Nephron progenitor cell (in vitro differentiated cells): ENCODE measurements around the gene CACNA1C.

Experiments
- DNase-seq: peaks from one replicate; pipeline ENCODE4 v3.0.0; 2021
- H3K27ac Mint-ChIP-seq: 2 replicates; pipeline ENCODE4 v1.8.0; 2021; ENCODE audit warnings: mild to moderate bottlenecking, moderate library complexity, mixed read lengths
- H3K27me3 Mint-ChIP-seq: 2 replicates; pipeline ENCODE4 v1.8.0; 2021; ENCODE audit warnings: mild to moderate bottlenecking, low read depth, mixed read lengths; ENCODE audit not compliant: poor library complexity
- H3K36me3 Mint-ChIP-seq: 2 replicates; pipeline ENCODE4 v1.8.0; 2021; ENCODE audit warnings: low read depth, mixed read lengths
- H3K4me1 Mint-ChIP-seq: 2 replicates; pipeline ENCODE4 v1.8.0; 2021; ENCODE audit warnings: mixed read lengths
- H3K4me3 Mint-ChIP-seq: 2 replicates; pipeline ENCODE4 v1.8.0; 2021; ENCODE audit warnings: mild to moderate bottlenecking, moderate library complexity, mixed read lengths
- H3K9me3 Mint-ChIP-seq: 2 replicates; pipeline ENCODE4 v1.8.0; 2021; ENCODE audit warnings: mild to moderate bottlenecking, moderate library complexity, mixed read lengths
- TF ChIP-seq, protein P1 (sequence below): fragments of 200-600 bp; sonication (generic); IDR thresholded peaks from 2 replicates; pipeline ENCODE4 v1.5.0; 2021; ENCODE audit warnings: antibody characterized with exemption

The CACNA1C gene

DNA sequence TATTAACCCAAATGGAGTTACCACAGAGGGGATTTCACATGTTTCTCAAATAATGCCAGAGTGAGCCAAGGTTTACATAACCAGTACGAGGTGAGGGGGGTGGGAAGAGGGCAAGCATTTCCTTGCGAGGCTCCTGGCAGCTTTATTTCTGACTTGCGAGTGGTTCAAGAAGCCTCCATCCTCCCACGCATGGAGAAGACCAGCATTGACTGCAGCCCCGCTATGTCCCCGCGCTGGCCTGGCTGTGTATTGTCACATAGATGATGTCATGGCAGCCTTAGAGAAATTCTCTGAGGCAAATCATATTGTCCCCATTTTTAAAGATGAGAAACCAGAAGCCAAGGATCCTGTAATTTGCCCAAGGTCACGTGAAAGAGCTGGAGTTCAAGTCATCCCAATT, 188.2 kb downstream of the CACNA1C start:
- TF ChIP-seq, protein P1, sequence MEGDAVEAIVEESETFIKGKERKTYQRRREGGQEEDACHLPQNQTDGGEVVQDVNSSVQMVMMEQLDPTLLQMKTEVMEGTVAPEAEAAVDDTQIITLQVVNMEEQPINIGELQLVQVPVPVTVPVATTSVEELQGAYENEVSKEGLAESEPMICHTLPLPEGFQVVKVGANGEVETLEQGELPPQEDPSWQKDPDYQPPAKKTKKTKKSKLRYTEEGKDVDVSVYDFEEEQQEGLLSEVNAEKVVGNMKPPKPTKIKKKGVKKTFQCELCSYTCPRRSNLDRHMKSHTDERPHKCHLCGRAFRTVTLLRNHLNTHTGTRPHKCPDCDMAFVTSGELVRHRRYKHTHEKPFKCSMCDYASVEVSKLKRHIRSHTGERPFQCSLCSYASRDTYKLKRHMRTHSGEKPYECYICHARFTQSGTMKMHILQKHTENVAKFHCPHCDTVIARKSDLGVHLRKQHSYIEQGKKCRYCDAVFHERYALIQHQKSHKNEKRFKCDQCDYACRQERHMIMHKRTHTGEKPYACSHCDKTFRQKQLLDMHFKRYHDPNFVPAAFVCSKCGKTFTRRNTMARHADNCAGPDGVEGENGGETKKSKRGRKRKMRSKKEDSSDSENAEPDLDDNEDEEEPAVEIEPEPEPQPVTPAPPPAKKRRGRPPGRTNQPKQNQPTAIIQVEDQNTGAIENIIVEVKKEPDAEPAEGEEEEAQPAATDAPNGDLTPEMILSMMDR, result no peak
- Mint-ChIP-seq H3K4me1 (peaks cover 45% of the 10 kb centered on the region), H3K27me3 (peaks cover 46% of the 10 kb centered on the region), H3K4me3 (no peak overlapping the region), H3K27ac (no peak overlapping the region), H3K36me3 (no peaks in the 10 kb centered on the region), H3K9me3 (no peaks in the 10 kb centered on the region)
- no peak for DNase-seq

DNA sequence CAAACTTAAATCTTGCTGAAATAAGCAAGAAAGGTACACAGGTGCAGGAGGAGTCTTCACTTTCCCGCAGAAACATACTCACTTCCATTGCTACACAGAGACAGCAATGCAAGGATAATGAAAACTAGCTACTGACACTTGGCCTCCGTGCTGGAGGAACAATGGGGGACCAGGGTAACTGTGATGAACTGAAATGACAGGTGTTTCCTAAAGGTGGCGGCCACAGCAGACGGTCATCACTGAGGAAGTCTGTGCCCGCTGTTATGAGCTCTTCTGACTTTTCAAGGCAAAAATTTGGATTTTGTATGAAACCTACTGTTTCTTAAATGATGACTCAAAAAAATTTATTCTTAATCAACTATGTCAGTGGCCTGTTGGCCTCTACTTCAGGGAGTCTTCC, 189.4 kb downstream of the CACNA1C start:
- H3K27me3 Mint-ChIP-seq, result peaks cover 43% of the 10 kb centered on the region
- no peak overlapping the region for H3K27ac Mint-ChIP-seq

GRCh38 chr12:2242816-2243215, 190.0 kb downstream of the CACNA1C start:
- Mint-ChIP-seq H3K27ac (no peak overlapping the region), H3K27me3 (peaks cover 43% of the 10 kb centered on the region), H3K4me3 (no peak overlapping the region), H3K4me1 (peaks cover 45% of the 10 kb centered on the region), H3K9me3 (no peaks in the 10 kb centered on the region), H3K36me3 (no peaks in the 10 kb centered on the region)
- no peak for DNase-seq
- TF ChIP-seq, protein P1, result no peak

More for the DNA sequence above, 189.4 kb downstream of the CACNA1C start:
- no peak for DNase-seq
- Mint-ChIP-seq H3K4me3 (no peak overlapping the region), H3K36me3 (no peaks in the 10 kb centered on the region), H3K9me3 (no peaks in the 10 kb centered on the region), H3K4me1 (peaks cover 45% of the 10 kb centered on the region)
- TF ChIP-seq, protein P1, result no peak

GRCh38 chr12:2243275-2243674, 190.5 kb downstream of the CACNA1C start:
- Mint-ChIP-seq H3K9me3 (no peaks in the 10 kb centered on the region), H3K4me3 (no peak overlapping the region), H3K36me3 (no peaks in the 10 kb centered on the region), H3K27ac (no peak overlapping the region), H3K27me3 (peaks cover 41% of the 10 kb centered on the region), H3K4me1 (peaks cover 48% of the 10 kb centered on the region)
- TF ChIP-seq, protein P1, result no peak
- DNase-seq, result no peak

DNA sequence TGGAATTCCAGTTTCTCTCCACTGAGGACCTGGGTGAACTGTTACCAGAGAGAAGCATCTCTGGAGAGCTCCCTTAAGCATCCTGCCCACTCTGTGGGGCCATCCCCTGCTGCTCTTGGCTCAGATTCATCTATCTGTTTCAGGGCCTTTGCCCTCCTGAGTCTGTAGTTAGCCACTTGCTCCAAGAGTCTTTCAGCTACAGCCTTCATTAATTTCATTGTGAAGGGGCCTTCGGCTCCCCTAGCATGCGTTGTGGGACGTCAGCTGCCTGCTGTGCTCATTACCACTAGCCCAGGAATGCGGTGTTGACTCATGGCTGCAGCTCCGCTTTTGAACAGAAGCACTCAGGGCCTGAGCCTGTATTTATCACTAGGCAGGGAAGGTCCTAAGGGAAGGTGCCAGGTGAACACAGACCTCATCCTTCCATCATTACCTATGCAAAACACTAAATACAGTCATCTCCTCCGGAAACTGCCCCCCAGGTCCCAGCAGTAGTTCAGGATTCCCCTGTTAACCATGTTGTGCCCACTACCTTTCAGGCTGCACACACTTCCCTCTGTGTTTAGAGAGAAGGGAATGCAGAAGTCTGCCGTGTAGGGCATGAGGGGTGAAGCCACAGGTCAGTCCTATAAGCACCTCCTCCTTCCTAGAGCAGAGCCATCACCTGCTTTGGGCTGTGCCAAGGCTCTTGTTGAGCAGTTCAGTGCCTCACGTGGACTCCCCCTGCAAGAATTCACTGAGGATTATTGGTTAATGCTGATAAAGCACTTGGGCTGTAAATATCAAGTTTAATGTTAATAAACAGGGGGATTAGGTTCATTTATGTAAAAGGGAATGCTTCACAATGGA, 191.4 kb downstream of the CACNA1C start:
- no peak overlapping the region for H3K4me3 Mint-ChIP-seq
- no peaks in the 10 kb centered on the region for H3K9me3 Mint-ChIP-seq
- TF ChIP-seq, protein P1, result no peak
- H3K4me1 Mint-ChIP-seq, result peaks cover 42% of the 10 kb centered on the region
- H3K27me3 Mint-ChIP-seq, result peaks cover 39% of the 10 kb centered on the region
- no peak overlapping the region for H3K27ac Mint-ChIP-seq
- H3K36me3 Mint-ChIP-seq, result no peaks in the 10 kb centered on the region
- DNase-seq, result peak; percentile 17

DNA sequence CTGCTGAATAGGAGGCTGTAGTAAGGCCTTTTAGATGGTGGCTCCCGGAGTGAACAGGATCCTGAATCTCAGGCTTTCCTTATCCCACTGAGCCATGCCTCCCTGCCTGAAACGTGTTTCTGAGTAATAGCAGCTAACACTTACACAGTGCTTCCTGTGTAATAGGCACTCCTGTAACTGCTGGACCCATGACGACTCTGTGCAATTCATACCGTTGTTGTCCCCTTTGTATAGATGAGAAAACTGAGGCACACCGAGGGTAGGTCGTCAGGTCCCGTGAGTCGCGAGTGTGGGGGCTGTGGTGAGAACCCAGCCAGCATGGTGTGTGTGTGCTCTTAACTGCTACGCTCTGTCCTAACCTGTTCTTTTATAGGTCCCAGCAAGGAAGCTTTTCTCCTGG, 193.6 kb downstream of the CACNA1C start:
- Mint-ChIP-seq H3K27me3 (peaks cover 31% of the 10 kb centered on the region), H3K4me1 (peaks cover 35% of the 10 kb centered on the region), H3K9me3 (no peaks in the 10 kb centered on the region), H3K36me3 (no peaks in the 10 kb centered on the region), H3K27ac (no peak overlapping the region), H3K4me3 (no peak overlapping the region)
- no peak for DNase-seq
- TF ChIP-seq, protein P1, result no peak
